ENCODE data around the gene BCAS1.

Gene BCAS1

GRCh38 chr20:54070187-54070987 is at the start of gene BCAS1:
Gene BCAS1, minus strand, starts transcription at chr20:54070594. Its CDS starts 11,876 bp downstream, at chr20:54058718.
- DNase-seq (ENCODE audit: low read depth), result no peak

GRCh38 chr20:54119744-54120143 is 49.4 kb upstream of the BCAS1 start:
- DNase-seq (ENCODE audit: low read depth), result no peak

GRCh38 chr20:54118220-54119001 is 48.0 kb upstream of the BCAS1 start:
- no peak for DNase-seq (ENCODE audit: low read depth)

GRCh38 chr20:54116550-54117235 is 46.3 kb upstream of the BCAS1 start:
- DNase-seq (ENCODE audit: low read depth), result no peak

- DNase-seq (ENCODE audit: low read depth), result no peak
Measured at GRCh38 chr20:54115172-54115854, 44.9 kb upstream of the BCAS1 start.

- DNase-seq (ENCODE audit: low read depth), result no peak
Measured at GRCh38 chr20:54114109-54114508, 43.7 kb upstream of the BCAS1 start.

- DNase-seq (ENCODE audit: low read depth), result no peak
Measured at GRCh38 chr20:54113566-54113965, 43.2 kb upstream of the BCAS1 start.

- no peak for DNase-seq (ENCODE audit: low read depth)
Measured at GRCh38 chr20:54112221-54112884, 42.0 kb upstream of the BCAS1 start.

GRCh38 chr20:54111460-54111859 is 41.1 kb upstream of the BCAS1 start:
- no peak for DNase-seq (ENCODE audit: low read depth)

- DNase-seq (ENCODE audit: low read depth), result no peak
Measured at GRCh38 chr20:54110457-54110856, 40.1 kb upstream of the BCAS1 start.

GRCh38 chr20:54110041-54110440 is 39.6 kb upstream of the BCAS1 start:
- DNase-seq (ENCODE audit: low read depth), result no peak

- no peak for DNase-seq (ENCODE audit: low read depth)
Measured at GRCh38 chr20:54108817-54109216, 38.4 kb upstream of the BCAS1 start.

GRCh38 chr20:54108326-54108642 is 37.9 kb upstream of the BCAS1 start:
- DNase-seq (ENCODE audit: low read depth), result no peak

- no peak for DNase-seq (ENCODE audit: low read depth)
Measured at GRCh38 chr20:54107600-54108325, 37.4 kb upstream of the BCAS1 start.

GRCh38 chr20:54107181-54107580 is 36.8 kb upstream of the BCAS1 start:
- DNase-seq (ENCODE audit: low read depth), result no peak

GRCh38 chr20:54106162-54106561 is 35.8 kb upstream of the BCAS1 start:
- no peak for DNase-seq (ENCODE audit: low read depth)

GRCh38 chr20:54105653-54106052 is 35.3 kb upstream of the BCAS1 start:
- no peak for DNase-seq (ENCODE audit: low read depth)

GRCh38 chr20:54104781-54105180 is 34.4 kb upstream of the BCAS1 start:
- no peak for DNase-seq (ENCODE audit: low read depth)

- no peak for DNase-seq (ENCODE audit: low read depth)
Measured at GRCh38 chr20:54103762-54104600, 33.6 kb upstream of the BCAS1 start.
